ENCODE results near the gene DENND5A. TPM values are rescaled to one million over a fixed set of nuclear protein-coding genes. Genes with fewer than 3 reads are reported as not detected.

The DENND5A gene
- total and polyA plus RNA-seq, 4 donors: 7.9 to 45.8 (median 18.2) TPM

DNA sequence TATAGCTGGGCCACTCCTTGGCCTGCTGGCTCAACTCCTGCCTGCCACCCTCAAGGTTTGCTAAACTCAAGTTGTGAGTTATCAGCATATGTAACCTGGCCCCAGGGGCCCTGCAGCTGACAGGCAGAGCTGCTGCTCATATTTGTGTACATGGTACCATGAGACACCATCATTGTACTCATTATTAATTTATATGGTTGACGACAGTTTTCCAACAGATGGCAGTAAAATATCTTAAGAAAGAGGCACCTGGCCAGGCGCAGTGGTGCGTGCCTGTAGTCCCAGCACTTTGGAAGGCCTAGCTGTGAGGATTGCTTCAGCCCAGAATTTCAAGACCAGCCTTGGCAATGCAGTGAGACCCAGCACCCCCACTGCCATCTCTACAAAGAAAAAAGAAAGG, 11.4 kb upstream of the DENND5A start (continued):
- TF ChIP-seq, protein P1, sequence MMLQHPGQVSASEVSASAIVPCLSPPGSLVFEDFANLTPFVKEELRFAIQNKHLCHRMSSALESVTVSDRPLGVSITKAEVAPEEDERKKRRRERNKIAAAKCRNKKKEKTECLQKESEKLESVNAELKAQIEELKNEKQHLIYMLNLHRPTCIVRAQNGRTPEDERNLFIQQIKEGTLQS (IDR thresholded peaks at IDR 0.05): no peak
- TF ChIP-seq, protein P2, sequence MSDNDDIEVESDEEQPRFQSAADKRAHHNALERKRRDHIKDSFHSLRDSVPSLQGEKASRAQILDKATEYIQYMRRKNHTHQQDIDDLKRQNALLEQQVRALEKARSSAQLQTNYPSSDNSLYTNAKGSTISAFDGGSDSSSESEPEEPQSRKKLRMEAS (IDR thresholded peaks at IDR 0.05): no peak
- no peak for TF ChIP-seq FOXA2 (IDR thresholded peaks at IDR 0.05)

DNA sequence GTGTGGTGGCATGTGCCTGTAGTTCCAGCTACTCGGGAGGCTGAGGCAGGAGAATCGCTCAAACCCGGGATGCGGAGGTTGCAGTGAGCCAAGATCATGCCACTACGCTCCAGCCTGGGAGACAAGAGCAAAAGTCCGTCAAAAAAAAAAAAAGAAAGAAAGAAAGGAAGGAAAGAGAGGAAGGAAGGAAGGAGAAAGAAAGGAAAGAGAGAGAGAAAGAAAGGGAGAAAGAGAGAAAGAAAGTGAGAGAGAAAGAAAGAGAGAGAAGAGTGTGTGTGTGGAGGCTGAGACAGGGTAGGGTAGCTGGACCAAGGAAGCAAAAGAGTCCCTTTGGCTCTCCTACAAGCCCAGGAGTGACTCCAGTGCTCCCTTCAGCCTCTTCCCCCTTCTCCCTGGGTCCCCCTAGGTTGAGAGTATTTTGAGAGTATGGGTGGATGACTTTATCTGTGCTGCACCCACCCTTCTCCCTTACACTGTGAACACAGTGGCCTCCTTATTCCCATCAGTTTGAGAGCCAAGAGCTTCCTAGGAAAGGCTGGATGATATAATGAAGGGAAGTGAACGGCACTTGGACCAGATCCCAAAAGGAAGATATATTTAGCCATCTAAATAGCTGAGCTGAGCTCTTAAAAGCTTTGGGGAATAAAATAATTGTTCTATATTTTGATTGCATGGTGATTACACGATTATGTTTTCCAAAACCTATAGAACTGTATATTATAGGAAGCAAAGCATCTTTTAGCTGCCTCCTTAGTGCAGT, 9.5 kb upstream of the DENND5A start:
- no peaks in the 10 kb centered on the region for H3K9me3 ChIP-seq (ENCODE audit: control insufficient read depth in 4 of 4, low read length in 3 of 4)
- H3K4me1 ChIP-seq (ENCODE audit: control insufficient read depth in 4 of 4, insufficient read depth in 4 of 4, low read length in 3 of 4): no peaks in the 10 kb centered on the region
- 82% methylated on average over 8 of the region's 8 CpGs for WGBS
- peaks cover 0 to 2% (median 0%) of the 10 kb centered on the region in 4 donors for H3K36me3 ChIP-seq (ENCODE audit: control insufficient read depth in 4 of 4, insufficient read depth in 3 of 4, low read depth in 1 of 4, low read length in 3 of 4)
- TF ChIP-seq JUND (IDR thresholded peaks at IDR 0.05) (no peak), SP1 (IDR thresholded peaks at IDR 0.05) (no peak), FOXA1 (IDR thresholded peaks at IDR 0.05) (no peak), FOXA2 (IDR thresholded peaks at IDR 0.05) (no peak), HNF4A (conservative IDR thresholded peaks at IDR 0.05) (no peak), RAD21 (IDR thresholded peaks at IDR 0.05) (no peak), HNF4G (IDR thresholded peaks at IDR 0.05) (no peak), YY1 (IDR thresholded peaks at IDR 0.05) (no peak), TAF1 (conservative IDR thresholded peaks at IDR 0.05) (no peak), GABPA (IDR thresholded peaks at IDR 0.05 in 1 of 2, conservative IDR thresholded peaks at IDR 0.05 in 1 of 2) (no peak)
- TF ChIP-seq, protein P3, sequence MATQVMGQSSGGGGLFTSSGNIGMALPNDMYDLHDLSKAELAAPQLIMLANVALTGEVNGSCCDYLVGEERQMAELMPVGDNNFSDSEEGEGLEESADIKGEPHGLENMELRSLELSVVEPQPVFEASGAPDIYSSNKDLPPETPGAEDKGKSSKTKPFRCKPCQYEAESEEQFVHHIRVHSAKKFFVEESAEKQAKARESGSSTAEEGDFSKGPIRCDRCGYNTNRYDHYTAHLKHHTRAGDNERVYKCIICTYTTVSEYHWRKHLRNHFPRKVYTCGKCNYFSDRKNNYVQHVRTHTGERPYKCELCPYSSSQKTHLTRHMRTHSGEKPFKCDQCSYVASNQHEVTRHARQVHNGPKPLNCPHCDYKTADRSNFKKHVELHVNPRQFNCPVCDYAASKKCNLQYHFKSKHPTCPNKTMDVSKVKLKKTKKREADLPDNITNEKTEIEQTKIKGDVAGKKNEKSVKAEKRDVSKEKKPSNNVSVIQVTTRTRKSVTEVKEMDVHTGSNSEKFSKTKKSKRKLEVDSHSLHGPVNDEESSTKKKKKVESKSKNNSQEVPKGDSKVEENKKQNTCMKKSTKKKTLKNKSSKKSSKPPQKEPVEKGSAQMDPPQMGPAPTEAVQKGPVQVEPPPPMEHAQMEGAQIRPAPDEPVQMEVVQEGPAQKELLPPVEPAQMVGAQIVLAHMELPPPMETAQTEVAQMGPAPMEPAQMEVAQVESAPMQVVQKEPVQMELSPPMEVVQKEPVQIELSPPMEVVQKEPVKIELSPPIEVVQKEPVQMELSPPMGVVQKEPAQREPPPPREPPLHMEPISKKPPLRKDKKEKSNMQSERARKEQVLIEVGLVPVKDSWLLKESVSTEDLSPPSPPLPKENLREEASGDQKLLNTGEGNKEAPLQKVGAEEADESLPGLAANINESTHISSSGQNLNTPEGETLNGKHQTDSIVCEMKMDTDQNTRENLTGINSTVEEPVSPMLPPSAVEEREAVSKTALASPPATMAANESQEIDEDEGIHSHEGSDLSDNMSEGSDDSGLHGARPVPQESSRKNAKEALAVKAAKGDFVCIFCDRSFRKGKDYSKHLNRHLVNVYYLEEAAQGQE (IDR thresholded peaks at IDR 0.05): no peak
- TF ChIP-seq, protein P4, sequence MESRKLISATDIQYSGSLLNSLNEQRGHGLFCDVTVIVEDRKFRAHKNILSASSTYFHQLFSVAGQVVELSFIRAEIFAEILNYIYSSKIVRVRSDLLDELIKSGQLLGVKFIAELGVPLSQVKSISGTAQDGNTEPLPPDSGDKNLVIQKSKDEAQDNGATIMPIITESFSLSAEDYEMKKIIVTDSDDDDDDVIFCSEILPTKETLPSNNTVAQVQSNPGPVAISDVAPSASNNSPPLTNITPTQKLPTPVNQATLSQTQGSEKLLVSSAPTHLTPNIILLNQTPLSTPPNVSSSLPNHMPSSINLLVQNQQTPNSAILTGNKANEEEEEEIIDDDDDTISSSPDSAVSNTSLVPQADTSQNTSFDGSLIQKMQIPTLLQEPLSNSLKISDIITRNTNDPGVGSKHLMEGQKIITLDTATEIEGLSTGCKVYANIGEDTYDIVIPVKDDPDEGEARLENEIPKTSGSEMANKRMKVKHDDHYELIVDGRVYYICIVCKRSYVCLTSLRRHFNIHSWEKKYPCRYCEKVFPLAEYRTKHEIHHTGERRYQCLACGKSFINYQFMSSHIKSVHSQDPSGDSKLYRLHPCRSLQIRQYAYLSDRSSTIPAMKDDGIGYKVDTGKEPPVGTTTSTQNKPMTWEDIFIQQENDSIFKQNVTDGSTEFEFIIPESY (IDR thresholded peaks at IDR 0.05): no peak
- TF ChIP-seq, protein P5, sequence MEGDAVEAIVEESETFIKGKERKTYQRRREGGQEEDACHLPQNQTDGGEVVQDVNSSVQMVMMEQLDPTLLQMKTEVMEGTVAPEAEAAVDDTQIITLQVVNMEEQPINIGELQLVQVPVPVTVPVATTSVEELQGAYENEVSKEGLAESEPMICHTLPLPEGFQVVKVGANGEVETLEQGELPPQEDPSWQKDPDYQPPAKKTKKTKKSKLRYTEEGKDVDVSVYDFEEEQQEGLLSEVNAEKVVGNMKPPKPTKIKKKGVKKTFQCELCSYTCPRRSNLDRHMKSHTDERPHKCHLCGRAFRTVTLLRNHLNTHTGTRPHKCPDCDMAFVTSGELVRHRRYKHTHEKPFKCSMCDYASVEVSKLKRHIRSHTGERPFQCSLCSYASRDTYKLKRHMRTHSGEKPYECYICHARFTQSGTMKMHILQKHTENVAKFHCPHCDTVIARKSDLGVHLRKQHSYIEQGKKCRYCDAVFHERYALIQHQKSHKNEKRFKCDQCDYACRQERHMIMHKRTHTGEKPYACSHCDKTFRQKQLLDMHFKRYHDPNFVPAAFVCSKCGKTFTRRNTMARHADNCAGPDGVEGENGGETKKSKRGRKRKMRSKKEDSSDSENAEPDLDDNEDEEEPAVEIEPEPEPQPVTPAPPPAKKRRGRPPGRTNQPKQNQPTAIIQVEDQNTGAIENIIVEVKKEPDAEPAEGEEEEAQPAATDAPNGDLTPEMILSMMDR (IDR thresholded peaks at IDR 0.05; ENCODE audit: low read depth, low read length, missing input control): no peak
- TF ChIP-seq, protein P1 (IDR thresholded peaks at IDR 0.05): no peak
- no peak overlapping the region for H3K27ac ChIP-seq (ENCODE audit: low read depth in 1 of 2, low read length in 2 of 2)
- H3K27me3 ChIP-seq (ENCODE audit: control insufficient read depth in 4 of 4, insufficient read depth in 4 of 4, low read length in 3 of 4): no peaks in the 10 kb centered on the region
- no peak overlapping the region for H3K9ac ChIP-seq (ENCODE audit: low read depth in 1 of 2, low read length in 2 of 2)
- no peak overlapping the region for H3K4me3 ChIP-seq (ENCODE audit: low read depth in 1 of 3, low read length in 3 of 3)
- DNase-seq (ENCODE audit: low spot score): no peak

Measured in liver (tissue), 9 donors.